Parathyroid adenoma (tissue), 2 donors: Measurements from ENCODE around the gene KCNK6.

Experiments
- H2AFZ ChIP-seq: fragments of 300-600 bp; sonication (generic); one replicate; pipeline ENCODE4 v1.7.0; 2017; ENCODE audit warnings: antibody characterized with exemption, mild to moderate bottlenecking
- H3K27ac ChIP-seq: fragments of 300-600 bp; sonication (generic); one replicate; pipeline ENCODE4 v1.7.0; 2017
- H3K27me3 ChIP-seq: fragments of 300-600 bp; sonication (generic); one replicate; pipeline ENCODE4 v1.7.0; 2017; ENCODE audit warnings: low read length; ENCODE audit not compliant: control insufficient read depth, insufficient read depth
- H3K36me3 ChIP-seq: fragments of 300-600 bp; sonication (generic); one replicate; pipeline ENCODE4 v1.7.0; 2017; ENCODE audit warnings: low read length; ENCODE audit not compliant: control insufficient read depth, insufficient read depth
- H3K4me1 ChIP-seq: fragments of 300-600 bp; sonication (generic); one replicate; pipeline ENCODE4 v1.7.0; 2017; ENCODE audit warnings: control low read depth
- H3K4me2 ChIP-seq: fragments of 300-600 bp; sonication (generic); one replicate; pipeline ENCODE4 v1.7.0; 2017; ENCODE audit warnings: low read length
- H3K4me3 ChIP-seq: fragments of 300-600 bp; sonication (generic); one replicate; pipeline ENCODE4 v1.7.0; 2017; ENCODE audit warnings: low read depth, low read length
- H3K79me2 ChIP-seq: fragments of 300-600 bp; sonication (generic); one replicate; pipeline ENCODE4 v1.7.0; 2017; ENCODE audit warnings: control low read depth
- H3K9ac ChIP-seq: fragments of 300-600 bp; sonication (generic); one replicate; pipeline ENCODE4 v1.7.0; 2017; ENCODE audit warnings: mild to moderate bottlenecking
- H3K9me3 ChIP-seq: fragments of 300-600 bp; sonication (generic); one replicate; pipeline ENCODE4 v1.7.0; 2017; ENCODE audit warnings: low read length; ENCODE audit not compliant: control insufficient read depth
- TF ChIP-seq, protein P1 (sequence below): fragments of 300-600 bp; sonication (generic); IDR thresholded peaks from one replicate; pipeline ENCODE4 v1.7.0; 2017; ENCODE audit warnings: antibody characterized with exemption, mild to moderate bottlenecking
- donor health status: primary hyperparathyroidism.

KCNK6 gene

DNA sequence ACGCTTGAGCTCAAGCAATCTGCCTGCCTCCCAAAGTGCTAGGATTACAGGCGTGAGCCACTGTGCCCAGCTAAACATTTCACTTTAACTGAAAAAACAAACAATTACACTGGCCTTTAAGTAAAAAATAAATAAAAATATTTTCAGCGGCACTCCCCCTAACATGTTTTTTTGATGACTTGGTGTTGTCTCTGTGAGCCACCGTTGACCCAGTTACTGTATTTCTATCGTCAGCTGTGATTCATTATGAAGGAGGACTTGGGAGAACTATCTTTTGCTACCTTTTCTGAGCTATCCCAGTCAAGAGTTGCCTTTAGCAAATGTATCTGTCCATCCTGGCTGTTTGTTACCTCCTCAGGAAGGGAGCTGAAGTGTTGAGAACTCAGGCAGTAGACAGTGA lies 34.1 kb upstream of the KCNK6 start:
- TF ChIP-seq, protein P1, sequence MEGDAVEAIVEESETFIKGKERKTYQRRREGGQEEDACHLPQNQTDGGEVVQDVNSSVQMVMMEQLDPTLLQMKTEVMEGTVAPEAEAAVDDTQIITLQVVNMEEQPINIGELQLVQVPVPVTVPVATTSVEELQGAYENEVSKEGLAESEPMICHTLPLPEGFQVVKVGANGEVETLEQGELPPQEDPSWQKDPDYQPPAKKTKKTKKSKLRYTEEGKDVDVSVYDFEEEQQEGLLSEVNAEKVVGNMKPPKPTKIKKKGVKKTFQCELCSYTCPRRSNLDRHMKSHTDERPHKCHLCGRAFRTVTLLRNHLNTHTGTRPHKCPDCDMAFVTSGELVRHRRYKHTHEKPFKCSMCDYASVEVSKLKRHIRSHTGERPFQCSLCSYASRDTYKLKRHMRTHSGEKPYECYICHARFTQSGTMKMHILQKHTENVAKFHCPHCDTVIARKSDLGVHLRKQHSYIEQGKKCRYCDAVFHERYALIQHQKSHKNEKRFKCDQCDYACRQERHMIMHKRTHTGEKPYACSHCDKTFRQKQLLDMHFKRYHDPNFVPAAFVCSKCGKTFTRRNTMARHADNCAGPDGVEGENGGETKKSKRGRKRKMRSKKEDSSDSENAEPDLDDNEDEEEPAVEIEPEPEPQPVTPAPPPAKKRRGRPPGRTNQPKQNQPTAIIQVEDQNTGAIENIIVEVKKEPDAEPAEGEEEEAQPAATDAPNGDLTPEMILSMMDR: no peak
- Histone ChIP-seq H2AFZ (no peak overlapping the region), H3K4me2 (no peak overlapping the region), H3K4me3 (no peak overlapping the region), H3K4me1 (peaks cover 13% of the 10 kb centered on the region), H3K9me3 (no peaks in the 10 kb centered on the region), H3K36me3 (no peaks in the 10 kb centered on the region), H3K27ac (no peak overlapping the region), H3K9ac (no peak overlapping the region), H3K27me3 (no peaks in the 10 kb centered on the region), H3K79me2 (peaks cover 77% of the 10 kb centered on the region)

DNA sequence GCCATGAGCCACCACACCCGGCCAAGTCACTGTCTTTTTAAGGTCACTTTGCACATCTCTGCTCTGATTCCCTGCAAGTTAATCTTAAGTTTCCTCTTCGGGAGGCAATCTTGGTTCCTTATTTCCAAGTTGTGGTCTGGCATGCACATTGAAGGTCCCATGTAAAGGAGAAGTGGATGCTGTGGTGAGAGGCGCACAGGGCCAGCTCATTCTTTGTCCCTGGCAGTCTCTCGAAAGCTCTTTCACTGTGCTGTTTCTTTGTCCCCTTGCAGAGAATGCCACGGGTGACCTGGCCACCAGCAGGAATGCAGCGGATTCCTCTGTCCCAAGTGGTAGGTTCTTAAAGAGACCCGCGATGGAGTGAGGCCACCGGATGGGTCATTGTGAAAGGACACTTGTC lies 32.0 kb upstream of the KCNK6 start:
- H3K79me2 ChIP-seq: peaks cover 61% of the 10 kb centered on the region

DNA sequence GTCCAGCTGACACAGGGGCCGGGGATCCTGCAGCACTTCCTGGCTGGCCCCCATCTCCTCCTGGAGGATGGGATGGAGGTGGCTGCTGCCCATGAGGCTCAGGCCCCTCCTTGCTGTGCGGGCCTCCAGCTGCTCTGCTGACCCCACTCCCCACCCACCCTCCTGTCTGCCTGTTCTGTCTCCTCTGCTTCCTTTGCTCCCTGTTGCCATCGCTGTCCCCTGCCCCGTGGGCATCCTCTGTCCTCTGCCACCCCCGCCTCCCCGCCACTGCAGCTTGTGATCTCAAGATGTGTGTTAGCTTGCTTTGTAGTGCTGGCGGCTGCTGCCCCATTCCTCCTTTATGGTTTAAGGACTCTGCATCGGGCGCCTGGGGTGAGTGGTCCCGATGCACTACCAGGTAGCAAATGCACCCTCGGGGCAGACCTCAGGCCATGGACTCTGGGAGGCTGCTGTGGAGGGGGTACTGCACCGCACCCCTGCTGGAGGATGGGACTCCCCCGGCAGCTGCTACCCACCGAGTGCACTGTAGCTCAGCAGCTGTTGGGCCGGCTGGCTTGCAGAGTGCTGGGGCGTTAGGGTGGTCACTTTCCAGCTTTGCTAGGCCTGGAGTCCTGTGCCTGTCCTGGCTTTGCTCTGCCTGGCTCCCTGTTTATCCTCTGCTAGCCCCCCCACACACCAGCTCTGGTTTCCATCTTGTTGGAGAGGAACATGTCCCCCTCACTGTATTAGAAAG lies 31.4 kb upstream of the KCNK6 start:
- peaks cover 56% of the 10 kb centered on the region for H3K79me2 ChIP-seq
- H3K4me2 ChIP-seq: no peak overlapping the region
- no peak overlapping the region for H3K27ac ChIP-seq
- no peak overlapping the region for H2AFZ ChIP-seq
- H3K36me3 ChIP-seq: no peaks in the 10 kb centered on the region
- no peaks in the 10 kb centered on the region for H3K27me3 ChIP-seq
- H3K4me3 ChIP-seq: no peak overlapping the region
- no peak overlapping the region for H3K9ac ChIP-seq
- TF ChIP-seq, protein P1: no peak
- H3K9me3 ChIP-seq: no peaks in the 10 kb centered on the region
- H3K4me1 ChIP-seq: no peaks in the 10 kb centered on the region

More for the DNA sequence above, 32.0 kb upstream of the KCNK6 start:
- H2AFZ ChIP-seq: no peak overlapping the region
- peaks cover 3% of the 10 kb centered on the region for H3K4me1 ChIP-seq
- H3K4me2 ChIP-seq: no peak overlapping the region
- no peaks in the 10 kb centered on the region for H3K36me3 ChIP-seq
- H3K9ac ChIP-seq: no peak overlapping the region
- H3K27ac ChIP-seq: no peak overlapping the region
- H3K9me3 ChIP-seq: no peaks in the 10 kb centered on the region
- TF ChIP-seq, protein P1: no peak
- no peak overlapping the region for H3K4me3 ChIP-seq
- H3K27me3 ChIP-seq: no peaks in the 10 kb centered on the region

- peaks cover 42% of the 10 kb centered on the region for H3K79me2 ChIP-seq
- no peak overlapping the region for H3K9ac ChIP-seq
- no peak overlapping the region for H3K4me3 ChIP-seq
- no peak overlapping the region for H2AFZ ChIP-seq
- no peaks in the 10 kb centered on the region for H3K27me3 ChIP-seq
- H3K27ac ChIP-seq: no peak overlapping the region
- H3K36me3 ChIP-seq: no peaks in the 10 kb centered on the region
- no peak overlapping the region for H3K4me2 ChIP-seq
- TF ChIP-seq, protein P1: no peak
- H3K4me1 ChIP-seq: no peaks in the 10 kb centered on the region
- H3K9me3 ChIP-seq: no peaks in the 10 kb centered on the region
These were observed 29.7 kb upstream of the KCNK6 start for GRCh38 chr19:38289955-38290354.

- Histone ChIP-seq H3K27me3 (no peaks in the 10 kb centered on the region), H2AFZ (no peak overlapping the region), H3K4me1 (no peaks in the 10 kb centered on the region), H3K4me2 (no peak overlapping the region), H3K4me3 (no peak overlapping the region), H3K9me3 (no peaks in the 10 kb centered on the region), H3K9ac (no peak overlapping the region), H3K79me2 (peaks cover 34% of the 10 kb centered on the region), H3K27ac (no peak overlapping the region), H3K36me3 (no peaks in the 10 kb centered on the region)
- TF ChIP-seq, protein P1: no peak
These were observed 29.0 kb upstream of the KCNK6 start for GRCh38 chr19:38290631-38291147.
